ENCODE results near the gene DNAH10.

- no peak for TF ChIP-seq SIN3A (IDR thresholded peaks at IDR 0.05; ENCODE audit: borderline replicate concordance, insufficient read depth, low read depth, low read length)
- TF ChIP-seq POLR2AphosphoS5 (IDR thresholded peaks at IDR 0.05; ENCODE audit: low read depth, low read length) = no peak
- TF ChIP-seq, protein P1, sequence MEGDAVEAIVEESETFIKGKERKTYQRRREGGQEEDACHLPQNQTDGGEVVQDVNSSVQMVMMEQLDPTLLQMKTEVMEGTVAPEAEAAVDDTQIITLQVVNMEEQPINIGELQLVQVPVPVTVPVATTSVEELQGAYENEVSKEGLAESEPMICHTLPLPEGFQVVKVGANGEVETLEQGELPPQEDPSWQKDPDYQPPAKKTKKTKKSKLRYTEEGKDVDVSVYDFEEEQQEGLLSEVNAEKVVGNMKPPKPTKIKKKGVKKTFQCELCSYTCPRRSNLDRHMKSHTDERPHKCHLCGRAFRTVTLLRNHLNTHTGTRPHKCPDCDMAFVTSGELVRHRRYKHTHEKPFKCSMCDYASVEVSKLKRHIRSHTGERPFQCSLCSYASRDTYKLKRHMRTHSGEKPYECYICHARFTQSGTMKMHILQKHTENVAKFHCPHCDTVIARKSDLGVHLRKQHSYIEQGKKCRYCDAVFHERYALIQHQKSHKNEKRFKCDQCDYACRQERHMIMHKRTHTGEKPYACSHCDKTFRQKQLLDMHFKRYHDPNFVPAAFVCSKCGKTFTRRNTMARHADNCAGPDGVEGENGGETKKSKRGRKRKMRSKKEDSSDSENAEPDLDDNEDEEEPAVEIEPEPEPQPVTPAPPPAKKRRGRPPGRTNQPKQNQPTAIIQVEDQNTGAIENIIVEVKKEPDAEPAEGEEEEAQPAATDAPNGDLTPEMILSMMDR (IDR thresholded peaks at IDR 0.05) = no peak
- TF ChIP-seq, protein P2, sequence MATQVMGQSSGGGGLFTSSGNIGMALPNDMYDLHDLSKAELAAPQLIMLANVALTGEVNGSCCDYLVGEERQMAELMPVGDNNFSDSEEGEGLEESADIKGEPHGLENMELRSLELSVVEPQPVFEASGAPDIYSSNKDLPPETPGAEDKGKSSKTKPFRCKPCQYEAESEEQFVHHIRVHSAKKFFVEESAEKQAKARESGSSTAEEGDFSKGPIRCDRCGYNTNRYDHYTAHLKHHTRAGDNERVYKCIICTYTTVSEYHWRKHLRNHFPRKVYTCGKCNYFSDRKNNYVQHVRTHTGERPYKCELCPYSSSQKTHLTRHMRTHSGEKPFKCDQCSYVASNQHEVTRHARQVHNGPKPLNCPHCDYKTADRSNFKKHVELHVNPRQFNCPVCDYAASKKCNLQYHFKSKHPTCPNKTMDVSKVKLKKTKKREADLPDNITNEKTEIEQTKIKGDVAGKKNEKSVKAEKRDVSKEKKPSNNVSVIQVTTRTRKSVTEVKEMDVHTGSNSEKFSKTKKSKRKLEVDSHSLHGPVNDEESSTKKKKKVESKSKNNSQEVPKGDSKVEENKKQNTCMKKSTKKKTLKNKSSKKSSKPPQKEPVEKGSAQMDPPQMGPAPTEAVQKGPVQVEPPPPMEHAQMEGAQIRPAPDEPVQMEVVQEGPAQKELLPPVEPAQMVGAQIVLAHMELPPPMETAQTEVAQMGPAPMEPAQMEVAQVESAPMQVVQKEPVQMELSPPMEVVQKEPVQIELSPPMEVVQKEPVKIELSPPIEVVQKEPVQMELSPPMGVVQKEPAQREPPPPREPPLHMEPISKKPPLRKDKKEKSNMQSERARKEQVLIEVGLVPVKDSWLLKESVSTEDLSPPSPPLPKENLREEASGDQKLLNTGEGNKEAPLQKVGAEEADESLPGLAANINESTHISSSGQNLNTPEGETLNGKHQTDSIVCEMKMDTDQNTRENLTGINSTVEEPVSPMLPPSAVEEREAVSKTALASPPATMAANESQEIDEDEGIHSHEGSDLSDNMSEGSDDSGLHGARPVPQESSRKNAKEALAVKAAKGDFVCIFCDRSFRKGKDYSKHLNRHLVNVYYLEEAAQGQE (IDR thresholded peaks at IDR 0.05; ENCODE audit: insufficient read depth in 1 of 2, low read depth in 2 of 2, low read length in 1 of 2) = no peak
These were observed 25.4 kb downstream of the DNAH10 start for GRCh38 chr12:123787466-123787865.
